GM18499 (cell line): ENCODE measurements around the gene ZNF598.
"Not testable (repeated sequence)": the region's sequence is repeated elsewhere in the genome, so short reads cannot be mapped to it uniquely, and the experiment has no call there.

Source experiments
- ATAC-seq: cut with Tn5 transposase; IDR thresholded peaks from one replicate; pipeline ENCODE4 v1.9.1; 2021; ENCODE audit warnings: moderate number of reproducible peaks; ENCODE audit not compliant: insufficient read depth, unreplicated experiment

ZNF598 gene

DNA sequence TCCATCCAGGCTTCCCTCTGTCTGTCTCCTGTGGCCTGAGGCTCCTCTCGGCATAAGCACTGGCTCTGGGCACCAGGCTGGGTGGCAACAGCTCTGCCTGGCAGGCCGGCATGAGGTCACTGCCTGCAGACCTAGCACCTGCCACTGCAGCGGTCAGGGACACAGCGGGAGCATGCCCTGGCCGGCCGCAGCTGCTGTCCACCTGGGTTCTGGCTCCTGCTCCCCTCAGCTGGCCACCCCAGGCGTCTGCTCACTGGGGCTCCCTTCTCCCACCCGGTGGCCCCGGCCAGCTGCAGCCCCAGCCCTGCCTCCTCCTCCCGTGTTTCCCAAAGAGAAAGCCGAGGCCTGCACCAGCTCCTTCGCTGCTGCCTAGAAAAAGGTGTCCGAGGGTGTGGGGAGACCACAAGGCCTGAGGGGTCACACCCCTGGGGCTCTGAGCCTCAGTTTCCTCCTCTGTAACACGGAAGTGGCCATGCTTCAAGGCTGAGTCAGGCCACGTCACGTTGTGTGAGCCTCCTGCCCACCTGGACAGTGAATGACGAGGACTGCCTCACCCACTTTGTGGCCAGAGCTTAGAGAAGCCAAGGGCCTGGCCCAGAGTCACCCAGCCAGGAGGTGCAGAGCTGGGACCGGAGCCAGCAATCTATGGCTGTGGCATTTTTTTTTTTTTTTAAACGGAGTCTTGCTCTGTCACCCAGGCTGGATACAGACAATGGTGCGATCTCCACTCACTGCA lies 31.3 kb upstream of the ZNF598 start:
- no peak for ATAC-seq

DNA sequence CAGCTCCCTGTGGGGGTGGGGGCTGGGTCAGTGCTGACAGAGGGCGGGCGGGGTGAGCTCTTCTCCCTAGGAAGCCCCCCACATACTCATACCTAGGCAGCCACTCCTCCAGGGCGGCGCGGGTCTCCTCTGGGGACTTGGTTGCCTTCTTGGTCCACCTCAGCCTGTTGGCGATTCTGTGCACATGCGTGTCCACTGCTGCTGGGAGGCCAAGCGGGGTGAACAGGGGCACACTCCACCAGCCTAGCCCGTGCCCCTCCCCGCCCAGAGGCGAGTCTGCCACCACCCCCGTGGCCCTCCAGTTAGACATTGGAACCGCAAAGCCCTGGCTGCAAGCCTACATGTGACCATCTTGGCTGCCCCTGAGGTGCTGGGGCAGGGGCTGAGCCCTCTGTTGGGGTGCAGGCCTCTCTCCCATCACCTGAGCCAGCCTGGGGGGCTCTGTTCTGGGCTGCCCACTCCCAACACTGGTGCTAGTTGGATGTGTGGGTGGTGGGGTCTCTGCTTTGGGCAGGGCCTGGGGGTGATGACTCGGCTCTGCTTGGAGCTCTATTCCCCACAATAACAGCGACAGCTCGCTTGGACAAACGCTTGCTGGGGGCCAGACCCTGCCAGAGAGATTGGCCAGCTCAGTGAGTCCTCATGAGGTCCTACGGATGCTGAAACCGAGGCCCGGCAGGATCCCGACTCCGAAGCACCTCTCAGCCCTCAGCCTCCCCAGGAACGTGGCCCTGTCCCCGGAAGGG lies 30.6 kb upstream of the ZNF598 start:
- ATAC-seq: no peak

DNA sequence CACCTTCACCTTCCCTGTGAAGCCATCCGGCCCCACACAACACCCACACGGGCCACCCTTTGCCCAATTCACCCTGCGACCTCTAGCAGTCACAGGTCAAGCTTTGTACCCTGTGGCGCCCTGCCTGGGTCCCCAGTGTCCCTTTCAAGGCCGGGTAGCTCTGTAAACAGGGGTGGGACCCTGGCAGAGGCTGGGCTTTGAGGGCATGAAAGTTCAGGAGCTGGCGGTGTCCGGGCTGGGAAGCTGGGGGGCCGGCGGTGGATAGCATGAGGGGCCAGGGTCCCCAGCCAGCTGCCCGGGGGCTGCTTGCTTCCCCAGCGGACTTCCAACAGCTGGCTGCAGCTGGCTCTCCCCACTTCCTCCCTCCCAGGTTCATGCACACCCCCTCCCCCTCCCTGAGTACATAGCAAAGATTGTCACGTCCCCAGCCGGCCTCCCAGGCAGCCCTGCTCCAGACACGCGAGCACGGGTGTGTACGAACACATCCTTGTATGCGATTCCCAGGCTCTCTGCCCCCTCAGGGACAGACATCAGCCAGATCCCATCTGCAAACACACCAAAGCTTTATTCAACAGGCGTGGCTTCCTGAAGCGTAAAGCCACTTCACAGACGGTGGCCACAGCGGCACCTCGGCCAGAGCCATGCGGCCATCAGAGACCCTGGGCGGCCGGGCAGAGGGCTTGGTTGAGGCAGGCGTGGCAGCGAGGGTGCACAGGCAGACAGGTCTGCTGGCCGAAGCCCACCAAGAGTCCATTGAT lies 29.8 kb upstream of the ZNF598 start:
- no peak for ATAC-seq

DNA sequence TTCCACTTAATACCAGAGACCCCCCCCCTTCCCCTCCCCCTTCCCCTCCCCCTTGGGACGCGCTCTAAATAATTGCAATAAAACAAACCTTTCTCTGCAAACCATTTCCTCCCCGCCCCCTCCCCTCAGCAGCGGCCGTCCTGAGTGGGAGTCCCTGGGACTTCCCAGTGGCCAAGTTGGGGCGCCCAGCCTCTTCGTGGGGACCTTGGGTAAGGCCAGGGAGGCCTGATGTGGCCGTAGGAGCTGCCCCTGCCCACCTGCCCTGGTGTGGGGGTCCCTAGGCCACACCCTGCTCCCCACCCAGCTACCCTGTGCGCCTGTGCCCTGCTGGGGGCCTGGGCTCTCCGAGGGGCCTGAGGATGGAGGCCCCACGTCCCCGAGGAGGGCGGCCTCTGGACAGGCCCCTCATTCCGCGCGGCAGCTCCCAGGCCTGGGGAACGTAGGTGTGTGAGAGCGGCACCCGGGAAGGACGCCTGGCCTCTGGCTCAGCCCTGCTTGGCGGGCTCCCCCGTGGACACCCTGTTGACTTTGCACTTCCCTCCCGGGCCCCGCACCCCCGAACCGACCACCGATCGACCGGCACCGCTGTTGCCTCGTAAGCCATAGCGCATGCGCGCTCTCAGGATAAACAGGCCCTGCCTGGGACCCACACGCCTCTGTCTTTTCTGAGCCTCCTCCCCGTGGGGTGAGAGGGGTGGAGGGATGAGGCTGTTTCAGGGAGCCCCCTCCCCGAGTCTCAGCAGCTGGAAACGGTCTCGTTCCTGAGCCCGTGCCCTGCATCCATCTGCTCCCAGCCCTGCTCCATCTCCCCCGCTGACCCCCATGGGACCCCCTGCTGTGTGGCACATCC lies 29.0 kb upstream of the ZNF598 start:
- no peak for ATAC-seq

DNA sequence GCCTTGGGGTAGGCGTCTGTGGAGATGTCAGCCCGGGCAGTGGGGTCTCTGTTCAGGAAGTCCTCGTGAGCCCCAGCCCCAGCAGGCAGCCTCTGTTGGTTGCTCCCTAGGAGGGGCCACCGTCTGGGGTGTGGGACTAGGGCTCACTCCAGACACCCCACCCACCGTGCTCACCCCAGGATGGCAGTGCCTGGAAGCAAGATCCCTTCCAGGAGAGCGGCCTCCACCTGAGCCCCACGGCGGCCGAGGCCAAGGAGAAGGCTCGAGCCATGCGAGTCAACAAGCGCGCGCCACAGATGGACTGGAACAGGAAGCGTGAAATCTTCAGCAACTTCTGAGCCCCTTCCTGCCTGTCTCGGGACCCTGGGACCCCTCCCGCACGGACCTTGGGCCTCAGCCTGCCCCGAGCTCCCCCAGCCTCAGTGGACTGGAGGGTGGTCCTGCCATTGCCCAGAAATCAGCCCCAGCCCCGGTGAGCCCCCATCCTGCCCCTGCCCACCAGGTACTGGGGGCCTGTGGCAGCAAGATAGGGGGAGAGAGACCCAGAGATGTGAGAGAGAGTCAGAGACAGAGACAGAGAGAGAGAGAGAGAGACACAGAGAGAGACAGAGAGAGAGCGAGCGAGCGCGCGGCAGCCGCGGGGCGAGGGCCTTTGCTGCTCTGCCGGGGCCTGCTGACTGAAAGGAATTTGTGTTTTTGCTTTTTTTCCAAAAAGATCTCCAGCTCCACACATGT lies 28.2 kb upstream of the ZNF598 start:
- no peak for ATAC-seq

DNA sequence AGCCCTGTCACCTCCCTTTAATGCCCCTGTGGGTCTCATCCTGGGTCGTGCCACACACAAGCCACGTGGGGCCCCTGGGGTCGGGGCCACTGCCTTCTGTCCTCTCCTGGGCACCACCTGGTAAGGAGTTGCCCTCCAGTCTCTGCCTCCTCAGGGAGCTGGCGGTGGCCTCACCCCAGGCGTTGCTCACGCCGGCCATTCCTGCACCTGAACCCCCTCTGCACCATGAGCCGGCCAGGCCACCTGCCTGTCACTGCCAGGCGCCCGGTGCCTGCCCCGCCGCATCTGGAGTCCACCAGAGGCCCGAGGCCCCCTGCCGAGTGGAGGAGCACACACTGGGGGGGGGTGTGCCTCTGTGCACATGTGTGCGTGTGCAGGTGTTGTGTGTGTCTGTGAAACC lies 27.5 kb upstream of the ZNF598 start:
- ATAC-seq: no peak

DNA sequence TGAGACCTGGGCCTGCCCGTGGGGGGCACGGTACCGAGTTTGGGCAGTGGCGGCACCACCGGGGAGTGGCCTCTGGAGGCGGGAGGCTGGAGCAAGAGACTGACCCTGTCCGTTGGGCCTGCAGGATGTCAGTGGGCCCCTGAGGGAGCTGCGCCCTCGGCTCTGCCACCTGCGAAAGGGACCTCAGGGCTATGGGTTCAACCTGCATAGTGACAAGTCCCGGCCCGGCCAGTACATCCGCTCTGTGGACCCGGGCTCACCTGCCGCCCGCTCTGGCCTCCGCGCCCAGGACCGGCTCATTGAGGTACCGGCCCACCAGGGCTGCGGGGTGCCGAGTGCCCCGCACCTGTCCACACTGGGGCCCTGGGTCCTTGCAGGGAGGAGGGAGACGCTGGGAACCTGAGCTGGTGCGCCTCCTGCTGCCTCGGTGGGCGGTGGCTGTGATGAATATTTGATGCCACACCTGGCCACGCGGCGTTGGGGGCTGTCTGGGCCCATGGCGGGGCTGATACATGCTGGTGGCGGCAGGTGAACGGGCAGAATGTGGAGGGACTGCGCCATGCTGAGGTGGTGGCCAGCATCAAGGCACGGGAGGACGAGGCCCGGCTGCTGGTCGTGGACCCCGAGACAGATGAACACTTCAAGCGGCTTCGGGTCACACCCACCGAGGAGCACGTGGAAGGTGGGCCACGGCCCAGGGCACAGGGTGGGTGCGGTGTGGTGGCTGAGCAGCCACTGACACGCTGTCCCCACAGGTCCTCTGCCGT lies 26.8 kb upstream of the ZNF598 start:
- no peak for ATAC-seq

DNA sequence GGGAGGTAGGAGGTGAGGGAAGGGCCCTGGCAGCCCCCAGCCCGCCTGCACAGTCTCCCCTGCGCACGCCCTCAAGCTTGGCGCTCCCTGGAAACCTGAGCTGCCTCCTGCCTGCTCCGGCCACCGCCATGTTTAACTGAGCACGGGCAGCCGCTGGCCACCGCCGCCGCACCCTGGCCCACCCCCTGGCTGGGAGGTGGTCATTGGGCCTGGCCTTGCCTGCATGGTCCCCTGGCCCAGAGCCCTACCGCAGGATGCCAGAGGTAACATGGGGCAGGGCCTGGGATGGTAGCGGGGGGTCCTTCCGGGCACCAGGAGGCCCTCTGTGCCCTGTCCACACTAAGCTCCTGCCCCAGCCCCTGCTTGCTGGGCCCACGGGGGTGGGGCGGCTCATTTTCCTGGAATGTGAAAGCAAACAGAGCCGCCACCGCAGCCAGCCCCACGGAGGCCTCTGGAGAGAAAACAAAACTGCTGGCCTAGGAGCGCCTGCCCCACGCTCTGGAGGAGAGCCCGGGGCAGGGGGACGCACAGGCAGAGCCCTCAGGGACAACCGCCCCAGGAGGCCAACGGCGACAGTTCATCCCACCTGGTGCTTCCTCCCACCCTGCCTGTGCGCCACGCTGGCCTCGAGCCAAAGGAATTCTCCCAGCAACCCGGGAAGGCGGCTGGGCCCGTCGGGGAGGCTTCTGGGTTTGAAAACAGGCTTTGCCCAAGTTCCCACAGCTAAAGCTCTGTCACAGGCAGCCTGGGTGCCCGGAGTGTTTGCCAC lies 26.0 kb upstream of the ZNF598 start:
- no peak for ATAC-seq

DNA sequence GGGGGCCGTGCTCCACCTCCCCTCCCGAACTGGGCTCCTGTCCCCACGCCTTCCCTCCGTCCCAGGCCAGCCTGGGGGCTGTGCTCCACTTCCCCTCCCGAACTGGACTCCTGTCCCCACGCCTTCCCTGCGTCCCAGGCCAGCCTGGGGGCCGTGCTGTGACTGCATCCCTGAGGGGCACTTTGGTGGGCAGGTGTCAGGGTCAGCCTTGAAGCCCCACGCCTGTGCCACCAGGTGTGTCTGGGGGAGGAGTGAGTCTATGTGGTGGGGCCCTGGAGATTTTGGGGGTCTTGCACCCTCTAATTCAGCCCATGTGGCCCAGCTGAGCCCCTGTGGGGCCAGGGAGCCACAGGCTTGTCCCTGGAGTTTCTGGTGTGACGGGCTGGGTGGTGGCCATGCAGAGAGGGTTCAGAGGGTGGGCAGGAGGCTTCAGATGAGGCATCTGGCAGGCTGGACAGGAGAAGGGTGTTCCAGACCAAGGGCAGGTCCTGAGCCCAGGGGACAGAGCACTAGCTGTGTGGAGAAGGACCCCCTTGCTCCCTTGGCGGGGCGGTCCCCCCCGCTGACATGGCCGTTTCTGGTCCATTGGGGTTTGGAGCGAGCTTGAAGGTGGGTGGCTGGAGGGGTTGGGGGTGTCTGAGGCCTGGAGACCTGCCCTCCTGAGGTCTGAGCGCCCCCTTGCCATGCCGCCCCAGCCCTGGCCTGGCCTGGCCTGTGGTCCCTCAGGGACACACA lies 25.2 kb upstream of the ZNF598 start:
- no peak for ATAC-seq

DNA sequence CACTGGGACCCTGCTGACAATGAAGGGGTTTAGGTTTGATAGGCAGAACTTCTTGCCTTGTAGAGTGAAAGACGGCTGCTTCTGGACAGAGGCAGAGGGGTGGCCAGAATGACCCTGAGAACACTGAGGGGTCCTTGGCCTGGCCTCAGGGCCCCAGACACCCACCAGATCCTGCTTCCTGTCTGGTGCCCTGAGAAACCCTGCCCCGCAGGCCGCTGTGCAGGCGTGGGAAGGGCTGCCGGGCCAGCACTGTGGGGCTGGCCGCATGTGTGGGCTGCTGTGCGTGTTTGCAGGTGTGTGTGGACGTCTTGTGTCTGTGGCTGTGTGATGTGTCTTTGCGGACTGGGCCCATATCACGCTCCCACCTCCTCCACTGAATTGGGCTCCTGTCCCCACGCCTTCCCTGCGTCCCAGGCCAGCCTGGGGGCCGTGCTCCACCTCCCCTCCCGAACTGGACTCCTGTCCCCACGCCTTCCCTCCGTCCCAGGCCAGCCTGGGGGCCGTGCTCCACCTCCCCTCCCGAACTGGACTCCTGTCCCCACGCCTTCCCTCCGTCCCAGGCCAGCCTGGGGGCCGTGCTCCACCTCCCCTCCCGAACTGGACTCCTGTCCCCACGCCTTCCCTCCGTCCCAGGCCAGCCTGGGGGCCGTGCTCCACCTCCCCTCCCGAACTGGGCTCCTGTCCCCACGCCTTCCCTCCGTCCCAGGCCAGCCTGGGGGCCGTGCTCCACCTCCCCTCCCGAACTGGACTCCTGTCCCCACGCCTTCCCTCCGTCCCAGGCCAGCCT lies 24.5 kb upstream of the ZNF598 start:
- not testable (repeated sequence) for ATAC-seq

DNA sequence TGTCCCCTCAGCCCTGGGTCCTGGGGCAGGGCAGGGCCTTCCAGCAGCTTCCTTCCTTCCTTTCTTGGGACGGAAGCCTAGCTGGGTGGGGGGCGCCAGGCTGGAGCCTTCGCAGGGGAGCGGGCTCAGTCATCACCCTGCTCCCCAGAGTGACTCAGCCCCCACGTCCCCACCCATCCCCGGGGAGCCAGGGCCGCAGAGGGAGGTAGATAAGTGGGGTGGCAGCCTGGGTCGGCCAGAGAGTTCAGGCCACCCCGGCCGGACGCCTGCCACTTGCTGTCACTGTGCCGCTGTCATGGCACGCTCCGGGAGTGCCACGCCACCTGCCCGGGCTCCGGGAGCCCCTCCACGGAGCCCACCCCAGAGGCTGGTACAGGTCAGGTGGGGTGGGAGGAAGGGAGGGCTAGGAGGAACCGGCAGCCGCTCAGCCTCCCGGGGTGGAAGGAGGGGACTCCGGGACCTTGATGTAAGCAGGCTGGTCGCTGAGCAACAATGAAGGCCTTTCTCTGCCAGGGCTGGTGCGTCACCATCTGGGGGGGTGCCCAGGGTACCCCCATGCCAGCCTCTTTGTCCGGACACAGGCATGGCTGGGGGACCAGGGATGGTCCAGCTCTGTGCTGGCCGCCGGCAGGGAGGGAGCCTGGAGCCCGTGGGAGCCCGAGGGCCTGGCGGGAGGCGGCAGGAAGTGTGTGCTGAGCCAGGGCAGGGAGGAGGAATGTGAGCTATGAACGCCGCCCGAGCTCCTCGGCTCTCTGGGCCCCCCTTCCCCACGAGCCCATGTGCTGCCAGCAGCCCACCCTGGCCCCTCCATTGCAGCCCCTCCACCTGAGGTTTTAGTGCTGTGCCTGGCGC lies 23.7 kb upstream of the ZNF598 start:
- no peak for ATAC-seq

DNA sequence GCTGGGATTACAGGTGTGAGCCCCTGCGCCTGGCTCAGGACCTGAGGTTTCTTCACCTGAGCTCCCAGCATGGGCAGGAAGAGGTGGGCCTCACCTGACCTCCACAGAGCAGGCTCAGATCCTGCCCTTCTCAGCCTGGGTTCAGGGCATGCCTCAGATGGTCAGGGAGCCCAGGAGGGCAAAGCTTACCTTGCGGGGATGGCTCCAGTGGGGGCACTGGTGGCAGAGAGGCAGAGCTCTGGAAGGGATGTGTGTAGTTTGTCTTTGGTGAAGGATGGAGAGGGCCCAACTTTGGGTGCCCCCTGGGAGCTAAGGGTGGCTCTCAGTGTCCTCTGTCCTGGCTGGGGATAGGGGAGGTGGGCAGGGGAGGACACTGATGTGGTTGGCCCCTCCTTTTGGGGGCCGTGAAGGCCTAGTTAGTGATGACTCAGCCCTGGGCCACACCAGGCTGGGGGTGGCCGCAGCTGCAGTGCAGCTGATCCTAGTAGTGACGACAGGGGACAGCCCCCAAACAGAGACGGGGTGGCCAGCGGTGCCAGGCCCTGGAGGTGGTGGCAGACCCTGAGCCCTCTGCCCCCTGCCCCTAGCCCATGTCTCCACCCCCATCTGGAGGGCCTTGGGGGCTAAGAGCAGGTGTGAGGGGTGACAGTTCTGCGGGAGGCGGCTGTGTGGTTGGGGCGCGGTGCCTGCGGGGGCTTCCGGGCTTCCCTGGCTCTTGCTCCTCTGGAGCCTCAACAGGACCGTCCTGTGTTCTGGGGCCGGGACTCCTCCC lies 22.9 kb upstream of the ZNF598 start:
- ATAC-seq: no peak

DNA sequence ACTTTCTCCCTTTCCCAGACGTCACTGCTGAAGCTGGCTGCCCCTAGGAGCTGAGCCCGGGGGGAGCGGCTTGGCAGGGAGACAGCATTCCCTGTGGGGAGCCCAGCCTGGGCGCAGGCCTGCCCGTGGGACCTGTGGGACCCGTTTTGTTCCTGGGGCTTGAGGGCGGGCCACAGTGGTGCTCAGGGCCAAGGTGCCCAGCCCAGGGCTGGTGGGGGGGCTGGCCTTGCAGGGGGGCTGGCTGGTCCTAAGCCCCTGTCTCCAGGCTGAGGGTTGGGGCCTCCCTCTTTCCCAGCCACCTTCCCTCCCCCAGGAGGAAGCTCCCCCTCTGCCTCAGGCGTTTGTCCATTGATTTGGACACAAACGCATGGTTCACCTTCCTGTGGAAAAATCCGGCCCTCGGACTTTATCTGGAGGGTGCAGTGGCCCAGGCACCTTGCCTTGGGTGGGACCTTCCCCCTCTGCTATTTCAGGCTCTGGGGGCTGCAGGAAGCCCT lies 21.5 kb upstream of the ZNF598 start:
- no peak for ATAC-seq

DNA sequence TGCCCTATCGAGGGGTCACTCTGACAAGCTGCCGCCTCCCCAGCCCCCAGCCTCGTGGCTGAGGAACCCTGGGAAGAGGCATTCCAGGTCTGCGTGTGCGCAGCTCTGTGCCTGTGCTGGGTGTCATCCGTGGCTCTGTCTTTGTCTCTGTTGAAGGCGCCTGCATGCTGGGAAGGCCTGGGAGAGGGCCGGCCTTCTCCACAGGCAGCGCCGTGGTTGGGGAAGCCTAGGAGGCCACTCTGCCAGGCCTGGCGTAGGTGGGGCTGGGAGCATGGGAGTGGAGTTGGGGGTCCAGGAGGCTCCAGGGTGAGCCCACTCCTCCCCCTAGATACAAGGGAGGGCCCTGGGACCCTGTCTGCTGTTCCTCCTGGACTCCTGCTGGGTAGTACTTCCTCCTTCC lies 20.4 kb upstream of the ZNF598 start:
- no peak for ATAC-seq

DNA sequence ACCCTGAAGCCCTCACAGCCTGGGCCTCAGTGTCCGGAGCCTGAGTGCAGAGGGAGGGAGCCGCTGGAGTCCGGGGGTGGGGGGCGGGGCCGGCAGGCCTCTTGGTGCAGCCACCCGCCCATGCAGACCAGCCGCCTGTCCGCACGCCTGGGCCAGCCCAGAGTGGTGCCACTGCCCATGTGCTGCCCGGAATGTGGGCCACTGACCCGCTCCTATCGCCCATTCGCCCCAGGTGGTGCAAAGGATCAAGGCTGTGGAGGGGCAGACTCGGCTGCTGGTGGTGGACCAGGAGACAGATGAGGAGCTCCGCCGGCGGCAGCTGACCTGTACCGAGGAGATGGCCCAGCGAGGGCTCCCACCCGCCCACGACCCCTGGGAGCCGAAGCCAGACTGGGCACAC lies 19.7 kb upstream of the ZNF598 start:
- no peak for ATAC-seq
